ENCODE results near the gene PTPRT.

GRCh38 chr20:42949950-42950349, 239.8 kb downstream of the PTPRT start:
- TF ChIP-seq CTCF (IDR thresholded peaks at IDR 0.05; ENCODE audit: borderline replicate concordance, extremely low read depth, low read length, poor library complexity, severe bottlenecking): no peak
- TF ChIP-seq EZH2 (IDR thresholded peaks at IDR 0.05; ENCODE audit: borderline replicate concordance, low read depth, low read length, severe bottlenecking): no peak
